ENCODE data around the gene NDUFC2. TPM values are rescaled to one million over a fixed set of nuclear protein-coding genes. Genes with fewer than 3 reads are reported as not detected.

The NDUFC2 gene
- total and polyA plus RNA-seq, 2 of the 13 experiments (the other 11 are each of a cell fraction or from before 2014, with no cell fraction given) = 256 to 363 TPM

DNA sequence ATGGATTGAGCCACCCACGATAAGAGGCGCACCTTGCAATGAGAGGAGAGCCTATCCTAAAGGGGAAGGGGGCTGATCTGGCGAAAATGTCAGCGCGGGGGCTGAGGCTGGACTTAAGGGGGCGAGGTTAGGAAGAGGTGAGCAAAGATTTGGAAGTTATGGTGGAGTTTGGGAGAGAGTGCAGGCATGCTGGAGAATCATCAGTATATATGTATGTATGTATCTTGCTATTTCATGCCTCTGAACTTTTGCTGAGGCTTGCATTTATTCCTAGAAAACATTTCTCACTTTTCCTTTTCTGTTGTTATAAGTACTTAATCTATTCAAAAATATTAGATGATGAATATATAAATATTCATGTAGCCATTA lies 33.2 kb downstream of the NDUFC2 start (continued):
- no peak for TF ChIP-seq ZXDC (CRISPR knock-in tag; IDR thresholded peaks at IDR 0.05)
- no peak for TF ChIP-seq RFX3 (CRISPR knock-in tag; IDR thresholded peaks at IDR 0.05)
- TF ChIP-seq, protein P1, sequence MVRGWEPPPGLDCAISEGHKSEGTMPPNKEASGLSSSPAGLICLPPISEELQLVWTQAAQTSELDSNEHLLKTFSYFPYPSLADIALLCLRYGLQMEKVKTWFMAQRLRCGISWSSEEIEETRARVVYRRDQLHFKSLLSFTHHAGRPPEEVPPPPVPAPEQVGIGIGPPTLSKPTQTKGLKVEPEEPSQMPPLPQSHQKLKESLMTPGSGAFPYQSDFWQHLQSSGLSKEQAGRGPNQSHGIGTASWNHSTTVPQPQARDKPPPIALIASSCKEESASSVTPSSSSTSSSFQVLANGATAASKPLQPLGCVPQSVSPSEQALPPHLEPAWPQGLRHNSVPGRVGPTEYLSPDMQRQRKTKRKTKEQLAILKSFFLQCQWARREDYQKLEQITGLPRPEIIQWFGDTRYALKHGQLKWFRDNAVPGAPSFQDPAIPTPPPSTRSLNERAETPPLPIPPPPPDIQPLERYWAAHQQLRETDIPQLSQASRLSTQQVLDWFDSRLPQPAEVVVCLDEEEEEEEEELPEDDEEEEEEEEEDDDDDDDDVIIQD (CRISPR knock-in tag; IDR thresholded peaks at IDR 0.05; ENCODE audit: low read depth) = no peak
- TF ChIP-seq ZNF784 (CRISPR knock-in tag; IDR thresholded peaks at IDR 0.05; ENCODE audit: borderline replicate concordance) = no peak
- TF ChIP-seq, protein P2, sequence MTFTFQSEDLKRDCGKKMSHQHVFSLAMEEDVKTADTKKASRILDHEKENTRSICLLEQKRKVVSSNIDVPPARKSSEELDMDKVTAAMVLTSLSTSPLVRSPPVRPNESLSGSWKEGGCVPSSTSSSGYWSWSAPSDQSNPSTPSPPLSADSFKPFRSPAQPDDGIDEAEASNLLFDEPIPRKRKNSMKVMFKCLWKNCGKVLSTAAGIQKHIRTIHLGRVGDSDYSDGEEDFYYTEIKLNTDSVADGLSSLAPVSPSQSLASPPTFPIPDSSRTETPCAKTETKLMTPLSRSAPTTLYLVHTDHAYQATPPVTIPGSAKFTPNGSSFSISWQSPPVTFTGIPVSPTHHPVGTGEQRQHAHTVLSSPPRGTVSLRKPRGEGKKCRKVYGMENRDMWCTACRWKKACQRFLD (CRISPR knock-in tag; IDR thresholded peaks at IDR 0.05; ENCODE audit: borderline replicate concordance) = no peak; the same call in 1 of the 2 replicates
- no peak for TF ChIP-seq SSRP1 (CRISPR knock-in tag; IDR thresholded peaks at IDR 0.05)
- peak; percentile 64 to 89 for TF ChIP-seq MAFK (conservative IDR thresholded peaks at IDR 0.05 in 1 of 2, IDR thresholded peaks at IDR 0.05 in 1 of 2; ENCODE audit: low read length in 2 of 2)
- TF ChIP-seq SIN3A (IDR thresholded peaks at IDR 0.05; ENCODE audit: borderline replicate concordance, low read depth, low read length) = no peak
- no peak for TF ChIP-seq ZNF619 (CRISPR knock-in tag; IDR thresholded peaks at IDR 0.05)
- no peak for TF ChIP-seq FOXA3 (CRISPR knock-in tag; IDR thresholded peaks at IDR 0.05)
- no peak for TF ChIP-seq ZNF550 (CRISPR knock-in tag; IDR thresholded peaks at IDR 0.05; ENCODE audit: borderline replicate concordance)
- TF ChIP-seq ZNF7 (CRISPR knock-in tag; IDR thresholded peaks at IDR 0.05) = no peak
